T-helper 17 cell (primary cell): Measurements from ENCODE around the gene ZRANB1. TPM values are rescaled to one million over a fixed set of nuclear protein-coding genes. Genes with fewer than 3 reads are reported as not detected.
"Not testable (repeated sequence)": the region's sequence is repeated elsewhere in the genome, so short reads cannot be mapped to it uniquely, and the experiment has no call there.

ENCODE experiments used
- ATAC-seq: fragments of 150-1000 bp; cut with Tn5 transposase; 2 replicates; pipeline ENCODE4 v1.10.0; 2021; ENCODE audit warnings: mild to moderate bottlenecking, moderate library complexity
- DNase-seq, 3 donors: peaks; one replicate each; pipeline versions ENCODE4 v3.0.0 to v3.0.0-alpha.2; 2020 to 2021
- H3K9me3 ChIP-seq: one replicate; pipeline ENCODE4 v1.7.0; 2013; ENCODE audit warnings: low read length, mild to moderate bottlenecking; ENCODE audit not compliant: control insufficient read depth, poor library complexity, severe bottlenecking
- H3K27ac Mint-ChIP-seq: one replicate; pipeline ENCODE4 v1.8.0; 2022; ENCODE audit warnings: mild to moderate bottlenecking, moderate library complexity, mixed read lengths
- H3K27me3 Mint-ChIP-seq: one replicate; pipeline ENCODE4 v1.8.0; 2022; ENCODE audit warnings: mixed read lengths
- H3K36me3 Mint-ChIP-seq: one replicate; pipeline ENCODE4 v1.8.0; 2022; ENCODE audit warnings: low read depth, mixed read lengths
- H3K4me1 Mint-ChIP-seq: one replicate; pipeline ENCODE4 v1.8.0; 2022; ENCODE audit warnings: mild to moderate bottlenecking, mixed read lengths
- H3K4me3 Mint-ChIP-seq: one replicate; pipeline ENCODE4 v1.8.0; 2022; ENCODE audit warnings: mild to moderate bottlenecking, moderate library complexity, mixed read lengths
- total RNA-seq, 4 donors: library from RNA in 2 of 4; stranded (reverse) in 2 of 4; gene quantifications; one replicate each; pipeline ENCODE4 v1.2.3 and lab custom pipeline; 2022 to 2026

Gene ZRANB1
- total RNA-seq, 2 donors from 2014 or later: 19.4 to 21.3 TPM

DNA sequence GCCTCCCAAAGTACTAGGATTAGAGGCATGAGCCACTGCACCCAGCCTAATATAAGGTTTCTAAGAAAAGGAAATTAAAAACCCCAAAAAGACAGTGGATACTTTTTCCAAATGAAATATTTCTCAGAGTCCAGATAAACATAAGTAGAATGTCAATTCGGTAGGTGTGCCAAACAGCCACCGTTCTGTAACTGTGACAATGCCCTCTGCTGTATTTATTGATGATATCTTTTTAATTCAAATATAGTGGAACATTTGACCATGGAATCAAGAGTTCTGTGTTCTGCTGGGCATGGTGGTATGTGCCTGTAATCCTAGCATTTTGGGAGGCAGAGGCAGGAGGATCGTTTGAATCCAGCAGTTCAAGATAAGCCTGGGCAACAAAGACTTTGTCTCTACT is 28.8 kb upstream of the ZRANB1 start:
- Mint-ChIP-seq H3K4me1 (peaks cover 23% of the 10 kb centered on the region), H3K27me3 (peaks cover 20% of the 10 kb centered on the region), H3K27ac (no peak overlapping the region), H3K4me3 (no peak overlapping the region), H3K36me3 (peaks cover 7% of the 10 kb centered on the region)
- H3K9me3 ChIP-seq: no peaks in the 10 kb centered on the region
- DNase-seq (no peak), ATAC-seq (no peak)

DNA sequence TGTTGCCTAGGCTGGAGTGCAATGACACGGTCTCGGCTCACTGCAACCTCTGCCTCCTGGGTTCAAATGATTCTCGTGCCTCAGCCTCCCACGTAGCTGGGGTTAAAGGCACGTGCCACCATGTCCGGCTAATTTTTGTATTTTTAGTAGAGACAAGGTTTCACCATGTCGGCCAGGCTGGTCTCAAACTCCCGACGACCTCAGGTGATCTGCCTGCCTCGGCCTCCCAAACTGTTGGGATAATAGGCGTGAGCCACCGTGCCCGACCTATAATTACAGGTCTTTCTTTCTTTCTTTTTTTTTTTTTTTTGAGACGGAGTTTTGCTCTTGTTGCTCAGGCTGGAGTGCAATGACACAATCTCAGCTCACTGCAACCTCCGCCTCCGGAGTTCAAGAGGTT is 27.5 kb upstream of the ZRANB1 start:
- Mint-ChIP-seq H3K27me3 (peaks cover 20% of the 10 kb centered on the region), H3K4me1 (peaks cover 30% of the 10 kb centered on the region)
- not testable (repeated sequence) for H3K4me3 Mint-ChIP-seq, H3K9me3 ChIP-seq, ATAC-seq, H3K36me3 Mint-ChIP-seq, DNase-seq, H3K27ac Mint-ChIP-seq

DNA sequence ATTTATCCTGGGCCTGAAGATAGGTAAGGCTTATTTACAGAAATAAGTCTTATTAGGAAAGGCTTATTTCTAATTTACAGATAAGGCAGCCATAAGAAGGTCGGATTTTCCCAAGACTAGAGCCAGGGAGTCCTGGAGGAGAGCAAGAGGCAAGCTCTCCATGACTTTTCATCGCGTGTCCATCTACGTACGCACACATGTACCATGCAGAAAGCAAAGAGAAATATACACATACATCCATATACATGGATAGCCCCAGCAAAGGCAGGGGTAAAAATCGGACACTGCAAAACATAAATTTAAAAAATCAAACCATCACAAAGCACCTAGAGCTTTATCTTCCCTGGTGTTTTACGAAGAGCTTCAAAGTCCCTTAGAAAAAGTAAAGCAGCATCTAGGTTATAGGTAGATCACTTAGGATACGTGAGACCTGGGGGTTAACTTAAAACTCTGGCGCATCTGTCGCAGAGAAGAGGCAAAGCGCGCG is 25.8 kb upstream of the ZRANB1 start:
- no peaks in the 10 kb centered on the region for H3K9me3 ChIP-seq
- peaks cover 40% of the 10 kb centered on the region for H3K4me1 Mint-ChIP-seq
- peaks cover 7% of the 10 kb centered on the region for H3K36me3 Mint-ChIP-seq
- peak overlapping the region; percentile 90 for H3K27ac Mint-ChIP-seq
- ATAC-seq: peak; percentile 1
- no peak for DNase-seq
- H3K4me3 Mint-ChIP-seq: peak overlapping the region; percentile 89
- H3K27me3 Mint-ChIP-seq: peaks cover 14% of the 10 kb centered on the region

DNA sequence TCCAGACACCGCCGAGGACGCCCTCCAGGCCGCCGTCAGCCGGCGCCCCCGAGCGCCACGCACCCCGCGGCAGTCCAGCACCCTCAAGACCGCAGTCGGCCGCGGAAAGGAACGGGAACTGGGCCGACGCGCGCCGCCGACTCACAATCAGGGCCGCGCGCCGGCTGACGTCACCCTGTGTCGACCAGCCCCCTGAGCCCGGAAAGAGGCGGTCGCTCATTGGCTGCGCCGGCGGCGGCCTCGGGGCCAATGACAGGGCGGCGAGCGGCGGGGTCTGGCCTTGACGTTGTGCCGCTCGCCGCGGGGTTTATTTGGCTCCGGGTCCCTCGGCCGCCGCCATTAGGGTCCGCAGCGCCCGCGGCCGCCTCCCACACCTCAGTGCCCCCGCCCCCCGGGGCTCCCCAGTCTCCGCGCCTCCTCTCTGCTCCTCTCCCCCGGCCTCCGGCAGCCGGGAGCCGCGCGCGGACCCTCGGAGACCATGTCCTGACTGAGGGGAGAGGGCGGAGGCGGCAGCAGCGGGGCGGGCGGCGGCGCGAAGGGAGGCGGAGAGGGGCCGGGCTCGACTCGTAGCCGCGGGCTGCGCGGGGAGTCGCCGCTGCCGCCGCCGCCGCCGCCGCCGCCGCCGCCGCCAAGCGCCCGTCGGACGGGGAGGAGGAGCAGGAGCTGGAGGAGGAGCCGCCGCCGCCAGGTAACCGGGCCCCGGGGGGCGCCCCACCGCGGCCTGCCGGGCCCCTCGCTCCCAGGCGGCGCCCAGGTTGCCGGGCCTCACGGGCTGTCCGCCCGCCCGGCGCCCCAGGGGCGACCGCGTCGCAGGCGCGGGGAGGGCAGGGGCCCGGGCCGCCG is 25.1 kb upstream of the ZRANB1 start:
- no peaks in the 10 kb centered on the region for H3K9me3 ChIP-seq
- Mint-ChIP-seq H3K4me1 (peaks cover 34% of the 10 kb centered on the region), H3K36me3 (peaks cover 5% of the 10 kb centered on the region), H3K27ac (peak overlapping the region; percentile 90), H3K4me3 (peak overlapping the region; percentile 89), H3K27me3 (peaks cover 8% of the 10 kb centered on the region)
- DNase-seq: peak; percentile 93 to 97 (median 96)
- ATAC-seq: peak; percentile 92

DNA sequence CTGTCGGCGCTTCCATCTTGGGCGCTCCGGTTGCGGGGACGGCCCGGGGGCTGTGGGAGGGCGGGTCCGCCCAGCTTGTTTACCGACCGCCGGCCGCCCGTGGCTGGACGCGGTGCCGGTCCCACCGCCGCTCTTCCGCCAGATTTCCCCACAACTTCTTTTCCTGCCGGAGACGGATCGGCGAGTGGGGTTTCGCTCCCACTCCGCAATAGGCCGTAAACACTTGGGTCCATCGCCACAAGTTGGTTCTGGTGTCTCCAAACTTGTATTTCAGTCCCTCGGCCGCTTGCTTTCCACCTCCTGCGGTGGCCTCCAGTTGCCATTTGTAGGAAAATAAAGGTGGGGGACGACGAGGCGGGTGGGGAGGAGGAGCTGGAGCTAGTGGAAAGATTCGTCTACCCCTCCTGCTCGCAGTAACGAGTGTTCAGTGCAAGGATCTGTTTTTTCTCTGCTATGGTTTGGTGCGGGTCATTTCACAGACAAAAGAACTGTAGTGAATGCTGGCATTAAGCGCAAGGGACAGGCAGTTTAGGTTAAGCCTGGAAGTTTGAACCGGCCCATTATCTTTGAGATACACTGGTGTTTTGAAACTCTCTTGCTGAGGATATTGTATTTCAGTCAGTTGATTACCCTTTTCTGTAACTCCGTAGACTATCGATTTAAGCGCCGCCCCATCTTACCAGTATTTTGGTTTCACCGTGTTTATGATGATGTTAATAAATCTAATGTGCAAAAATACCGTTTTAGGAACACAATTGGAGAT is 24.3 kb upstream of the ZRANB1 start:
- Mint-ChIP-seq H3K27ac (peak overlapping the region; percentile 90), H3K27me3 (no peaks in the 10 kb centered on the region), H3K36me3 (peaks cover under 1% of the 10 kb centered on the region), H3K4me3 (peak overlapping the region; percentile 94), H3K4me1 (peaks cover 28% of the 10 kb centered on the region)
- no peaks in the 10 kb centered on the region for H3K9me3 ChIP-seq
- no peak for ATAC-seq
- DNase-seq: peak in 1 of 3 donors; percentile 9

DNA sequence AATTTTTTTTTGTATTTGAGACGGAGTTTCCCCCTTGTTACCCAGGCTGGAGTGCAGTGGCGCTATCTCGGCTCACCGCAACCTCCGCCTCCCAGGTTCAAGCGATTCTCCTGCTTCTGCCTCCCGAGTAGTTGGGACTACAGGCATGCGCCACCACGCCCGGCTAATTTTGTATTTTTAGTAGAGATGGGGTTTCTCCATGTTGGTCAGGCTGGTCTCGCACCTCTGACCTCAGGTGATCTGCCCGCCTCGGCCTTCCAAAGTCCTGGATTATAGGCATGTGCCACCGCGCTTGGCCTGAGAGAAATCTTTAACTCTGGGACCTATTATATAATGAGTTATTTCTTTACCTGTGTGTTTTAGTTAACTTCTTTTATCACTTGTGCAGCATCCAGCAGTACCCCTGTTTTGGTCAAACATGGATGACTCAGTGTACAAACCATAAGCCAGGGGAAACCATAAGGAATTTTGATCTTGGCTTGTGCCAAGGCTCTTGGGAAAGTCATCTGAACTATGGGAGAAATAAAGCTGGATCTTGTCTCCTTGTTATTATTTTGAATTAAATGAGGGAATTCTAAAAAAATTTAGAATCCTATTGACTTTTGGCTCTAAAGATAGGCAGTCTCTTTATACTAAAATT is 23.6 kb upstream of the ZRANB1 start:
- no peaks in the 10 kb centered on the region for H3K27me3 Mint-ChIP-seq
- peaks cover 27% of the 10 kb centered on the region for H3K4me1 Mint-ChIP-seq
- no peak for ATAC-seq
- H3K9me3 ChIP-seq: no peaks in the 10 kb centered on the region
- DNase-seq: no peak
- H3K27ac Mint-ChIP-seq: peak overlapping the region; percentile 90
- H3K36me3 Mint-ChIP-seq: no peaks in the 10 kb centered on the region
- H3K4me3 Mint-ChIP-seq: peak overlapping the region; percentile 94

DNA sequence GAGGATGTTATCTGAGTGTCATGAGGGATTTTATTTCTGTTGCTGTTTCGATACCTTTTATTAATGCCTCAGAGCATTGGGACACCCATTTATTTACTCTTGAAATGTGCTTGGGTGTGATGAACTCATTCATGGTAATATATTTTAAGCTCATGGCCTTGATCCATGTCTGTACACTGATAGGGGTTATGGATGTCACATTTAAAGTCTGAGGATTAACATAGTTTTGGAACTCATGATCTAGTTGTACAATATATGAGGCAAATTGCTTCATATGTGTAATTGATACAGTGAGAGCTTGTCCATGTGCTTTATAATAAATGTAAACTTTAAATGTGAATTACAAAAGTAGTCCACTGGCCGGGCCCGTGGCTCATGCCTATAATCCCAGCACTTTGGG is 23.0 kb upstream of the ZRANB1 start:
- Mint-ChIP-seq H3K36me3 (no peaks in the 10 kb centered on the region), H3K27me3 (no peaks in the 10 kb centered on the region), H3K4me3 (peak overlapping the region; percentile 94), H3K27ac (peak overlapping the region; percentile 90), H3K4me1 (peaks cover 27% of the 10 kb centered on the region)
- H3K9me3 ChIP-seq: no peaks in the 10 kb centered on the region
- ATAC-seq (no peak), DNase-seq (no peak)

DNA sequence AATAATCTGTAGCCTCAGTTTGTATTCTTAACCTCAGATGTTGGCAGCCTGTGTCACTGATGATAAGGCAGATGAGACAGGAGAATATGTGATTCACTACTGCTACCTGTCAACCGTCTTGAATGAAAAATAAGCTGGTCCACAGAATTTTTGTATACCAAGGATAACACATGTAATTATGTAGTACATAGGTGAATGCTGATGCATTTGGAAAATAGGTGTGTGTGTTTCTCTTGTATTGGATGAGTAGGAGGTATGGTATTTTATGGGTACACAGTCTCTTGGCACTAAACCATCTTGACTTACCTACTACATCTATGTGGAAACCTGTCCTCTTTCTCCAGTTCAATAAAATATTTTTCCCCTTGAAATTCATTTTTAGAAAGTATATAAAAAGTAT is 20.7 kb upstream of the ZRANB1 start:
- no peak overlapping the region for H3K27ac Mint-ChIP-seq
- DNase-seq: no peak
- no peaks in the 10 kb centered on the region for H3K9me3 ChIP-seq
- no peaks in the 10 kb centered on the region for H3K36me3 Mint-ChIP-seq
- H3K4me3 Mint-ChIP-seq: no peak overlapping the region
- peaks cover 38% of the 10 kb centered on the region for H3K4me1 Mint-ChIP-seq
- H3K27me3 Mint-ChIP-seq: no peaks in the 10 kb centered on the region
- ATAC-seq: no peak

DNA sequence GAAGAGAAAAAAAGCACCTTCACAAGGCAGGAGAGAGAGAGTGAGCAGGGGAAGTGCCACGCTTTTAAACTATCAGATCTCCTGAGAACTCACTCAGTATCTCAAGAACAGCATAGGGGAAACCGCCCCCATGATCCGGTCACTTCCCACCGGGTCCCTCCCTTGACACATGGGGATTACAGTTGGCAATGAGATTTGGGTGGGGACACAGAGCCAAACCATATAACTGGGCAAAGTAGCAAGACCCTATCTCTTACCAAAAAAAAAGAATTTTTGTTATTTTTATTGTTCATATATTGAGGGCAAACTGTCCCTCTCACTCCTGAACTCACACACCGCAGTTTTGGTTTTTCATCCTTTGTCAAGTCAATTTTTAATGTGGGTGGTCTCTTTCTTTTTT is 18.2 kb upstream of the ZRANB1 start:
- Mint-ChIP-seq H3K36me3 (peaks cover 2% of the 10 kb centered on the region), H3K27me3 (no peaks in the 10 kb centered on the region), H3K27ac (no peak overlapping the region), H3K4me3 (no peak overlapping the region), H3K4me1 (peaks cover 33% of the 10 kb centered on the region)
- DNase-seq (no peak), ATAC-seq (no peak)
- H3K9me3 ChIP-seq: no peaks in the 10 kb centered on the region

DNA sequence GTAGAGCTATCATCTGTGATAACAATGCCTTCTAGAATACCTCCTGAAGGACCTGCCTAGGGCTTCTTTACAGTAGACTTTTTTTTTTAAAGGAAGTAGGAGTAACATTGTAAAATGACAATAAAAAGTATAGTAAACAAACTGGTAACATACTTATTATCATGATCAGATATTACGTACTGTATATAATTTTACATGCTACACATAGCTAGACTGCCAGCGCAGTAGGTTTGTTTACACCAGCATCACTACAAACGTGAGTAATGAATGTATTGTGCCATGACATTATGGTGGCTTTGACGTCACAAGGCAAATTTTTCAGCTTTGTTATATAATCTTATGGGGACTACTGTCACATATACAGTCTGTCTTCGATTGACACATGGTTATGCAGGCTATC is 15.4 kb upstream of the ZRANB1 start:
- H3K4me1 Mint-ChIP-seq: peaks cover 23% of the 10 kb centered on the region
- DNase-seq: no peak
- ATAC-seq: no peak
- H3K4me3 Mint-ChIP-seq: no peak overlapping the region
- no peak overlapping the region for H3K27ac Mint-ChIP-seq
- peaks cover 3% of the 10 kb centered on the region for H3K36me3 Mint-ChIP-seq
- no peaks in the 10 kb centered on the region for H3K9me3 ChIP-seq
- H3K27me3 Mint-ChIP-seq: no peaks in the 10 kb centered on the region

DNA sequence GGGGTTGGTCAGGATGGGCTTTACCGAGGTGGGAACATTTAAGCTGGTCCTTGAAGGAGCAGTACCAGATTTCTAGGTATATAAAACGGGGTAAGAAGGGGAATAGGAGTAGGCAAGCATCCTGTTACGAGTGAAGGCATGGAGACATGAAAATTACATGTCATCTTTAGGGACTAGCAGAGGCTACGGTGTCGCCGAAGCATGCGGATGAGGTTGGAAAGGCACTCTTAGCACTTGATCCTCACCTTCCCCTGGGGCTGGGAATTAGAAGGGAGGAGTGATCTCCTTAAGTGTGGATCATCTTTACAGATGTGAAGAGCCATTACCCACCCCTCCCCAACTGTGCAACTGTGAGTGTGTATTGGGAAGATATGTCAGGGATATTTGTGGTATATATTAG is 13.8 kb upstream of the ZRANB1 start:
- DNase-seq (no peak), ATAC-seq (no peak)
- Mint-ChIP-seq H3K27me3 (no peaks in the 10 kb centered on the region), H3K4me3 (no peak overlapping the region), H3K27ac (no peak overlapping the region), H3K4me1 (peaks cover 23% of the 10 kb centered on the region), H3K36me3 (peaks cover 3% of the 10 kb centered on the region)
- H3K9me3 ChIP-seq: no peaks in the 10 kb centered on the region

DNA sequence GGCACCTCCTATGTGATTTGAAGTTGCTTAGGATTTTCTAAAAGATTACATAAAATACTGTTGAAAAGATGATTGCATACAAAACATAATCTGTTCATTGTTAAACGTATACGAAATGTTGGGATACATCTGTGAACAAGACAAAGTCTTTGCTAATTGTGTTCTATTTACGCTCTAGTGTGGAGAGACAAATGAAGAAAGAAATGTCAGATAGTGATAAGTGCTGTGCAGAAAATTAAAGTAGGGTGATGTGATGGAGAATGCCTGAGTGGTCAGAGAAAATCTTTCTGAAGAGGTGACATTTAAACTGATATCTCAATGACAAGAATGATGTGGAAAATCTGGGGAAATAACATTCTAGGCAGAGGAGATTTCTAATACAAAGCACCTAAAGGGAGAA is 13.4 kb upstream of the ZRANB1 start:
- peaks cover 25% of the 10 kb centered on the region for H3K4me1 Mint-ChIP-seq
- H3K4me3 Mint-ChIP-seq: no peak overlapping the region

DNA sequence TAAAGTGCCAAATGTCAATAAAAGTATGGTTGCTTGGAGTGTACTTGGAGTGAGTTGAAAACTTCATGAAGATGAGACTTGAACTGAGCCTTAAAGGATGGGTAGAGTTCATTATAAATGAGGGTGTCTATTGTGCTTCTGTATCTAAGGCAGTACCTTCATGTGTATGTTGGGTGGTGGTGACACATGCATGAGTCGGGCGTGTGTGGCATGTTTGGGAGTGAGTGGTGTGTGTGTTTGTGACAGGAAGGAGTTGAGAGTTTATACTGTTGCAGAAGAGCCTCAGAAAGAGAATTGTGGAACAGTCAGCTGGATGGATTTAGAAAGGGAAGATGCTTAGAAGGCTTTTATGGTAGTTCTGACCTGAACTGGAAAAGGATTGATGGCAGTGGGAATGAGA is 6.0 kb upstream of the ZRANB1 start:
- no peaks in the 10 kb centered on the region for H3K9me3 ChIP-seq
- Mint-ChIP-seq H3K4me3 (peak overlapping the region; percentile 8), H3K36me3 (no peaks in the 10 kb centered on the region), H3K27ac (no peak overlapping the region), H3K27me3 (no peaks in the 10 kb centered on the region), H3K4me1 (peaks cover 33% of the 10 kb centered on the region)
- DNase-seq (no peak), ATAC-seq (peak; percentile 42)

More for the DNA sequence above, 13.4 kb upstream of the ZRANB1 start:
- Mint-ChIP-seq H3K27ac (no peak overlapping the region), H3K27me3 (no peaks in the 10 kb centered on the region), H3K36me3 (peaks cover 3% of the 10 kb centered on the region)
- ATAC-seq (no peak), DNase-seq (no peak)
- no peaks in the 10 kb centered on the region for H3K9me3 ChIP-seq
